Effector memory CD4-positive, alpha-beta T cell (primary cell): ENCODE measurements around the gene UNC5C.

Source experiments
- DNase-seq, 3 donors: peaks; one replicate each; pipeline ENCODE4 v3.0.0-alpha.2; 2020
- H3K27ac ChIP-seq: 2 replicates; pipeline ENCODE4 v1.7.0; 2013; ENCODE audit warnings: mild to moderate bottlenecking, low read length, moderate library complexity; ENCODE audit not compliant: insufficient read depth, poor library complexity, severe bottlenecking
- H3K27me3 ChIP-seq: replicated peaks from 2 replicates; pipeline ENCODE4 v1.7.0; 2013; ENCODE audit warnings: mild to moderate bottlenecking, low read length; ENCODE audit not compliant: insufficient read depth, control insufficient read depth, poor library complexity, severe bottlenecking
- H3K36me3 ChIP-seq: 2 replicates; pipeline ENCODE4 v1.7.0; 2013; ENCODE audit warnings: mild to moderate bottlenecking, low read length, moderate library complexity; ENCODE audit not compliant: control insufficient read depth, insufficient read depth
- H3K4me1 ChIP-seq: 2 replicates; pipeline ENCODE4 v1.7.0; 2013; ENCODE audit warnings: low read length, mild to moderate bottlenecking; ENCODE audit not compliant: control insufficient read depth, insufficient read depth, poor library complexity, severe bottlenecking
- H3K4me3 ChIP-seq: 2 replicates; pipeline ENCODE4 v1.7.0; 2013; ENCODE audit warnings: low read length, low read depth, mild to moderate bottlenecking; ENCODE audit not compliant: insufficient read depth, poor library complexity, severe bottlenecking
- H3K9me3 ChIP-seq: 2 replicates; pipeline ENCODE4 v1.7.0; 2013; ENCODE audit warnings: mild to moderate bottlenecking, low read length, moderate library complexity; ENCODE audit not compliant: control insufficient read depth

The UNC5C gene

DNA sequence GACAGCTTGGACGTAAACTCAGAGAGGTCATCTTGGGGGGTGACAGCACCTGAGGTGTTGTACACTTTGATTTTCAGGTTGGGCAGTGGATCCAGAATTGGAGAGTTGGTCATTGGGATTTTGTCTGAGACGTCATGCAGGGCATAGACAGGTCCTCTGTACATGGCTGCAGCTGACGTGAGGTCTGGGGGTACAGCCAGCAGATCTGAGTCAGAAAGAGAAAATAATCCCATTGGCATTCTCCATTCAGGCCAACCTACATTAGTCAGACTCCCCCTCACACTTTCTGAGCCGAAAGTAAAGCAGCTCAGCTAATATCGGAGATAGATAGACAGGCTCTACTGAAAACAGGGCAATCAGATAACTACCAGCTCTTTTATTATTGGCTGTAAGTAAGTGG lies 329.7 kb downstream of the UNC5C start:
- Histone ChIP-seq H3K9me3 (no peaks in the 10 kb centered on the region), H3K27ac (no peak overlapping the region), H3K27me3 (no peaks in the 10 kb centered on the region), H3K4me1 (no peaks in the 10 kb centered on the region), H3K36me3 (no peaks in the 10 kb centered on the region), H3K4me3 (no peak overlapping the region)
- DNase-seq = no peak

GRCh38 chr4:95217197-95217596 lies 331.6 kb downstream of the UNC5C start:
- no peak for DNase-seq
- Histone ChIP-seq H3K4me1 (no peaks in the 10 kb centered on the region), H3K9me3 (no peaks in the 10 kb centered on the region), H3K36me3 (no peaks in the 10 kb centered on the region), H3K4me3 (no peak overlapping the region), H3K27ac (no peak overlapping the region), H3K27me3 (no peaks in the 10 kb centered on the region)

- no peak for DNase-seq
- Histone ChIP-seq H3K36me3 (no peaks in the 10 kb centered on the region), H3K4me3 (no peak overlapping the region), H3K27me3 (no peaks in the 10 kb centered on the region), H3K27ac (no peak overlapping the region), H3K9me3 (no peaks in the 10 kb centered on the region), H3K4me1 (no peaks in the 10 kb centered on the region)
These were observed 332.1 kb downstream of the UNC5C start for GRCh38 chr4:95216636-95217035.

DNA sequence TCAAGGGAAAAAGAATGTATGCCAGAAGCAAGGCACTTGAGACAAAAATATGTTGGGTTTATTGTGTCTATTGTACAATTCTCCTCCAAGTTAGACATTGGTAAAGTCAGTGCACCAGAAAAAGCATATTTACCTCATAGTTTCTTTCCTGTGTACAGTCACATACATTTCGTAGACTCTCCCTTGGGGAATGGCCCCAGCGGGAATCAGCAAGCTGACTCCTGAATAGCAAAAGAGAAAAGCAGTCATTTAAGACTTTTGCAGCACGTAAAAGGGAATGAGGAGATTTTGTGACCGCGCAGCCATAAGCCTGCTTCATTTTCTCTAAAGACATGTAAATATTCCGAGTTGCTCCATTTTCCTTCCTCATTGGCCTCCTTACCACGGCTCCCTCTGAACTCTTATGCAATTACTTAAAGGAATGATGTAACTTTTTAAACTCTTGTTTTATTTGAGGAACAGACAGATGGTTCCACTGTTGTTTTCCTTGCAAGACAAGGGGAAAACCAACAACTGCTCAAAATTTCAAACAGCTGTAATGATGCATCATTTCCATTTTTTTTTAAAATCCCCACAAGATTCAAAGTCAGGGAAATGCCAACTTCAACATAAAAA lies 332.7 kb downstream of the UNC5C start:
- H3K36me3 ChIP-seq = no peaks in the 10 kb centered on the region
- no peaks in the 10 kb centered on the region for H3K4me1 ChIP-seq
- no peak for DNase-seq
- H3K27me3 ChIP-seq = no peaks in the 10 kb centered on the region
- H3K4me3 ChIP-seq = no peak overlapping the region
- no peaks in the 10 kb centered on the region for H3K9me3 ChIP-seq
- H3K27ac ChIP-seq = no peak overlapping the region

DNA sequence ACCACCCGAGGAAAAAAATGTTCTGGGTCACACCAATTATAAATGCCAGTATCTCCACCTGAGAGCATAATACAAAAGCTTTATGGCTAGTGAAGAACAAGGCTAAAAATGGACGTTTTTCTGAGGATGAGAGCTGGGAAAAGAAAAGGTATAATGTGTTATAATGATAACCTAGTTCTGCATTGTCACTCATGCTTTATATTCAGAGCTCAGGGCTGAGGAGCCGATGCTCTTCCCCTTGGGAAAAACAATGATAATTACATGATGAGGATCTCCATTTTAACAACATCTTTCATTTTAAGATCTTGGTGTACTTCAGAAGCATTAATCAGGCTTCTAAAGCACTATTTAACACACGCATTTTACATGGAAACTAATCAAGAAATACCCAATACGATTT lies 333.7 kb downstream of the UNC5C start:
- no peak for DNase-seq
- H3K27me3 ChIP-seq = no peaks in the 10 kb centered on the region
- H3K9me3 ChIP-seq = no peaks in the 10 kb centered on the region
- no peak overlapping the region for H3K4me3 ChIP-seq
- H3K27ac ChIP-seq = no peak overlapping the region
- H3K4me1 ChIP-seq = no peaks in the 10 kb centered on the region
- no peaks in the 10 kb centered on the region for H3K36me3 ChIP-seq

- H3K27ac ChIP-seq = no peak overlapping the region
- no peaks in the 10 kb centered on the region for H3K4me1 ChIP-seq
- no peaks in the 10 kb centered on the region for H3K27me3 ChIP-seq
- DNase-seq = no peak
- H3K36me3 ChIP-seq = no peaks in the 10 kb centered on the region
- H3K9me3 ChIP-seq = no peaks in the 10 kb centered on the region
- H3K4me3 ChIP-seq = no peak overlapping the region
These were observed 334.4 kb downstream of the UNC5C start for GRCh38 chr4:95214408-95214807.

GRCh38 chr4:95213366-95213765 lies 335.4 kb downstream of the UNC5C start:
- H3K36me3 ChIP-seq = no peaks in the 10 kb centered on the region
- H3K27me3 ChIP-seq = no peaks in the 10 kb centered on the region
- H3K4me3 ChIP-seq = no peak overlapping the region
- H3K4me1 ChIP-seq = no peaks in the 10 kb centered on the region
- no peak overlapping the region for H3K27ac ChIP-seq
- no peak for DNase-seq
- no peaks in the 10 kb centered on the region for H3K9me3 ChIP-seq

DNA sequence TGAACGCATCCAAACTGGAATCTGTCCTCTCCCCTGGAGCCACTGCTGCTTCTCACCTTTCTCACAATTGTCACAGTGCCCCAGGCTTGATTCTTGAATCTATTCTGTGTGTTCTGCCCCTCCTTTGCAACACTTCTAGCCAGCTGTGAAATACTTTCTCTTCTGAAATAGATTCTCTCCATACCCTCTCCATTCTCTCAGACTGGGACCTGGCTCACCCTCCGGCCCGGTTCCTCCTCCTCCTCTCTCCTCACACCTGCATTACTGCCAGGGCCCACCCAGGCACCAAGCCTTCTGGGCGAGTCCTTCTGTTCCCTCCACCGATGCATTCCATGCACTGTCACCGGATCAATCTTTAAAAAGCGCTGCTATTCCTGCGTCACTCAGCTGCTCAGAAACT lies 336.1 kb downstream of the UNC5C start:
- Histone ChIP-seq H3K36me3 (no peaks in the 10 kb centered on the region), H3K4me3 (no peak overlapping the region), H3K27ac (no peak overlapping the region), H3K4me1 (no peaks in the 10 kb centered on the region), H3K27me3 (no peaks in the 10 kb centered on the region), H3K9me3 (no peaks in the 10 kb centered on the region)
- no peak for DNase-seq

DNA sequence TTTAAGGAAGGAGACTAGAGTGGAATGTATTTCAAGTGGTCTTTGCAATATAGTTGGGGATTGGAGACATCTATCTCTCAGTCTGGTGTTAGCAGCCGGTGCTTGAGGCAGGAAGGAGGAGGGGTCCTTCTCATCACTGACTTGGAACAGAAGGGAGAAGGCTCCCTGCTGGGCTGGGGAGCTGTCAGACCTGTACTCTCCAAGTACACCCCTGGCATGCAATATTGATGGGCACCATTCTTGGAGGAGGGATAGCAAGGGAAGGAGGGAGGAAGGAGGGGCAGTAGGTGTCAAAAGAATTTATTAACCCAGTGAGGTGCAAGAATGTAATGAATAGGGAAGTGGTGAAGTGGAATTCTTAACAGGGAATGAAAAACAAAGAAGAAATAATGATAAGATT lies 338.8 kb downstream of the UNC5C start:
- no peak overlapping the region for H3K27ac ChIP-seq
- H3K4me1 ChIP-seq = no peaks in the 10 kb centered on the region
- H3K27me3 ChIP-seq = no peaks in the 10 kb centered on the region
- no peaks in the 10 kb centered on the region for H3K36me3 ChIP-seq
- H3K9me3 ChIP-seq = no peaks in the 10 kb centered on the region
- no peak for DNase-seq
- no peak overlapping the region for H3K4me3 ChIP-seq

DNA sequence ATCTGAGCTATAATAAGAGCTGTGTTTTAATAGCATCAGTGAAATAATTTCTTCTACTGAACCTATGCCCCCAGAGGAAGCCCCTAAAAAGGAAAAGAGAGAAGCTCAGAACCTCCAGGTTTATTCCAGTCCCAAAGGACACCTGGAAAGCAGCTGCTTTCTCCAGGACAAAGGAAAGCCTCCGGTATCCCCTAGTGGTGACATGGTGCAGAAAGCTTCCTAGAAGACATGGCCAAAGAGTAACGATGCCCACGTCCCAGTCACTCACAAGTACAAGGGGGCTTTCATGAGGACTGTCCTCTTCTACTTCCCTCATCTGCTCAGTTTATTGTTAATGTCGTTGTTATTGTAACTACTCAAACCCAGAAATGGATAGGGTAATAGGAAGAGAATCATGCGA lies 343.9 kb downstream of the UNC5C start:
- no peaks in the 10 kb centered on the region for H3K4me1 ChIP-seq
- no peak overlapping the region for H3K4me3 ChIP-seq
- H3K27ac ChIP-seq = no peak overlapping the region
- no peaks in the 10 kb centered on the region for H3K9me3 ChIP-seq
- H3K36me3 ChIP-seq = no peaks in the 10 kb centered on the region
- no peaks in the 10 kb centered on the region for H3K27me3 ChIP-seq
- no peak for DNase-seq
